Psoas muscle (tissue), 8 donors: ENCODE results near the gene LYPLA2. TPM values are rescaled to one million over a fixed set of nuclear protein-coding genes. Genes with fewer than 3 reads are reported as not detected.

Experiments
- ATAC-seq, 4 donors: fragments of 200-7000 bp; cut with Tn5 transposase; one replicate each; pipeline ENCODE4 v1.9.1; 2020; ENCODE audit warnings: moderate library complexity in 3 of 4, mild to moderate bottlenecking in 2 of 4
- DNase-seq, 2 donors: peaks; one replicate each; pipeline ENCODE4 v3.0.0-alpha.2; 2020
- H3K27ac ChIP-seq: fragments of 200-600 bp; one replicate; pipeline ENCODE4 v1.8.0; 2022
- H3K27me3 ChIP-seq, 3 donors: fragments of 200-600 bp in 1 of 3; one replicate each; pipeline versions ENCODE4 v1.6.1 to v1.8.0; 2013 to 2022; ENCODE audit warnings: low read length in 2 of 3, mild to moderate bottlenecking in 2 of 3, moderate library complexity in 1 of 3; ENCODE audit not compliant: insufficient read depth in 3 of 3
- H3K36me3 ChIP-seq, 2 donors: fragments of 200-600 bp in 1 of 2; one replicate each; pipeline versions ENCODE4 v1.6.1 to v1.8.0; 2013 to 2022; ENCODE audit warnings: low read depth in 1 of 2, mild to moderate bottlenecking in 1 of 2, moderate library complexity in 1 of 2; ENCODE audit not compliant: insufficient read depth in 1 of 2
- H3K4me1 ChIP-seq: fragments of 200-600 bp; one replicate; pipeline ENCODE4 v1.8.0; 2022
- H3K4me3 ChIP-seq: fragments of 200-600 bp; one replicate; pipeline ENCODE4 v1.8.0; 2022; ENCODE audit warnings: mild to moderate bottlenecking
- H3K9me3 ChIP-seq: fragments of 200-600 bp; one replicate; pipeline ENCODE4 v1.8.0; 2022
- WGBS, 3 donors: extraction: QIAGEN DNeasy Blood & Tissue Kit; methylation state at CpG; one replicate each; pipeline versions ENCODE4 v1.1.6 to v1.1.7; 2013; 5-methylcytosine and 5-hydroxymethylcytosine counted together
- intact Hi-C, 2 donors: fragments of 100-400 bp; cut with DNase I; formaldehyde crosslinking; loops; one replicate each; pipeline versions ENCODE4 v1.11.0 to v1.14.2; 2022
- polyA plus RNA-seq, 3 donors: library from polyadenylated mRNA; stranded (reverse); fragments of 200-250 nt; gene quantifications; one replicate each; pipeline ENCODE4 v1.2.3, GENCODE V29; 2013
- total RNA-seq, 4 donors: library from RNA; stranded (reverse); fragmentation: NEBNext Ultra II Directional in 2 of 4; extraction: Animal tissue kit (Norgen Biotek cat#: 25700) in 2 of 4; gene quantifications; one replicate each; pipeline versions ENCODE4 v1.2.1 to v1.2.4, GENCODE V29; 2021 to 2023
- TF ChIP-seq, protein P1 (sequence below): fragments of 200-600 bp; IDR thresholded peaks from one replicate; pipeline ENCODE4 v1.8.0; 2022; ENCODE audit warnings: antibody characterized with exemption
- donor health status: healthy with polysubstance abuse.
- donor health status: DM: no; HTN: no; CAD: no; lungs with moderate emphysema.
- donor health status: Bipolar disorder and iron deficiency.
- donor health status: healthy.
- donor health status: DM: yes; HTN: yes; CAD: no.
- donor health status: DM: no; HTN: no; CAD: no.
- donor health status: DM: no; HTN: no; CAD: no.
- donor health status: DM: yes; HTN: yes; CAD: no.

LYPLA2 gene
- total and polyA plus RNA-seq, 7 donors = 24.0 to 97.6 (median 35.2) TPM

DNA sequence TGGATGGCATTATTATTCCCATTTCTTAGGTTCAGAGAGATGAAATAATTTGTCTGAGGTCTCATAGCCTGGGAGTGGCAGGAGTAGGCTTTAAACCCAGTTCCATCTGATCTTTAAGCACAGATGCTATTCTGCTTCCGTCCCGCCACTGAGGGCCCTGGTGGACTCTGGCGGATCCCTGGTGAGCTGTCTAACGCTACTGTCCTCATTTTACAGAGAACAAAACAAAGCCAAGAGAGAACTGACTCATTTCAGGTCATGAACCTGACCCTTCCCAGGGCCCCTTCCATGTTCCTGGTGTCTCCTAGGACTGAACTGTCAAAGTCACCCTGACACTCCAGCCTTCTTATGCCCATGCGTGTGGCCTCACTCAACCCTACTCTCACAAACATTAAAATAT, 12.7 kb downstream of the LYPLA2 start:
- intact Hi-C loops = loop anchor here in 1 of 2 donors (2.0 kb wide), 1 partner anchor 53 kb away; no protein-coding TSS in a partner anchor
- Histone ChIP-seq H3K4me3 (no peak overlapping the region), H3K4me1 (peaks cover 13% of the 10 kb centered on the region), H3K27ac (no peak overlapping the region), H3K27me3 (no peaks in the 10 kb centered on the region), H3K9me3 (no peaks in the 10 kb centered on the region), H3K36me3 (peaks cover 0 to 56% of the 10 kb centered on the region in 2 donors)
- ATAC-seq (no peak), DNase-seq (no peak)
- WGBS, 3 donors = 87 to 90% (median 89%) methylated on average over 5 of the region's 5 CpGs
- TF ChIP-seq, protein P1, sequence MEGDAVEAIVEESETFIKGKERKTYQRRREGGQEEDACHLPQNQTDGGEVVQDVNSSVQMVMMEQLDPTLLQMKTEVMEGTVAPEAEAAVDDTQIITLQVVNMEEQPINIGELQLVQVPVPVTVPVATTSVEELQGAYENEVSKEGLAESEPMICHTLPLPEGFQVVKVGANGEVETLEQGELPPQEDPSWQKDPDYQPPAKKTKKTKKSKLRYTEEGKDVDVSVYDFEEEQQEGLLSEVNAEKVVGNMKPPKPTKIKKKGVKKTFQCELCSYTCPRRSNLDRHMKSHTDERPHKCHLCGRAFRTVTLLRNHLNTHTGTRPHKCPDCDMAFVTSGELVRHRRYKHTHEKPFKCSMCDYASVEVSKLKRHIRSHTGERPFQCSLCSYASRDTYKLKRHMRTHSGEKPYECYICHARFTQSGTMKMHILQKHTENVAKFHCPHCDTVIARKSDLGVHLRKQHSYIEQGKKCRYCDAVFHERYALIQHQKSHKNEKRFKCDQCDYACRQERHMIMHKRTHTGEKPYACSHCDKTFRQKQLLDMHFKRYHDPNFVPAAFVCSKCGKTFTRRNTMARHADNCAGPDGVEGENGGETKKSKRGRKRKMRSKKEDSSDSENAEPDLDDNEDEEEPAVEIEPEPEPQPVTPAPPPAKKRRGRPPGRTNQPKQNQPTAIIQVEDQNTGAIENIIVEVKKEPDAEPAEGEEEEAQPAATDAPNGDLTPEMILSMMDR = no peak

DNA sequence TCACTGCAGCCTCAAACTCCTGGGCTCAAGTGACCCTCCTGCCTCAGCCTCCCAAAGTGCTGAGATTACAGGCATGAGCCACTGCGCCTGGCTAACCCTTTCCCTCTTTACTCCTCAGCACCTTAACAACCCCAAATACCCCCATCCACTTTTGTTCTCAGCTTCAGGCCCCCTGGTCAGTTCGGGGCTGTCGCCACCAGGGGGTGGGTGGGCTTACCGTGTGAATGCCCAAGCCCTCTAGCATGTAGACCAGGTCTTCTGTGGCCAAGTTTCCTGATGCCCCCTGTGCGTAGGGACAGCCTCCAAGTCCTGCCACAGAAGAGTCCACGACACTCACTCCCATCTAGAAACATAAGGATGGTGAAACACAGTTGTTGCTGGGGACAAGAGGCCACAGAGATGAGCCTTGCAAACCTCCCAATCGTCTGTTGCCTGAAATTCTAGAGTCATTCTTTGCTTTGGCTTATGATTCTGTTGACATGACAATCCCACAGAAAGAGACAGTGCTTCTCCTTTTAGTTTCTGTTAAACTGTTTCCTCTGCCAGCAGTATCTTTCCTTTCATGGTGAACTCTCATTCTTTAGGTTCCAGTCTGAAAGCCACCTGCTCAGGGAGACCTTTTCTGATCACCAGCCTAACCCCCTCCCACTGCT, 13.4 kb downstream of the LYPLA2 start:
- DNase-seq (no peak), ATAC-seq (no peak)
- Histone ChIP-seq H3K36me3 (peaks cover 0 to 56% of the 10 kb centered on the region in 2 donors), H3K27me3 (no peaks in the 10 kb centered on the region), H3K4me1 (peaks cover 7% of the 10 kb centered on the region), H3K27ac (no peak overlapping the region), H3K4me3 (no peak overlapping the region), H3K9me3 (no peaks in the 10 kb centered on the region)
- intact Hi-C loops = loop anchor here in 1 of 2 donors (2.0 kb wide), 1 partner anchor 52 kb away; no protein-coding TSS in a partner anchor
- 67 to 76% (median 69%) methylated on average over 7 of the region's 7 CpGs for WGBS, 3 donors
- TF ChIP-seq, protein P1 = no peak

- intact Hi-C loops = loop anchor here in 1 of 2 donors (2.0 kb wide), 1 partner anchor 52 kb away; no protein-coding TSS in a partner anchor
- 94 to 98% (median 98%) methylated on average over 2 of the region's 2 CpGs for WGBS, 3 donors
- H3K9me3 ChIP-seq = no peaks in the 10 kb centered on the region
- H3K36me3 ChIP-seq = peaks cover 0 to 56% of the 10 kb centered on the region in 2 donors
- H3K4me1 ChIP-seq = no peaks in the 10 kb centered on the region
- no peak overlapping the region for H3K27ac ChIP-seq
- no peaks in the 10 kb centered on the region for H3K27me3 ChIP-seq
- TF ChIP-seq, protein P1 = no peak
- DNase-seq = no peak
- no peak overlapping the region for H3K4me3 ChIP-seq
- no peak for ATAC-seq
These were observed 14.1 kb downstream of the LYPLA2 start for GRCh38 chr1:23805025-23805424.

GRCh38 chr1:23806280-23806679, 15.3 kb downstream of the LYPLA2 start:
- H3K27me3 ChIP-seq = no peaks in the 10 kb centered on the region
- peaks cover 0 to 56% of the 10 kb centered on the region in 2 donors for H3K36me3 ChIP-seq
- TF ChIP-seq, protein P1 = no peak
- no peaks in the 10 kb centered on the region for H3K4me1 ChIP-seq
- intact Hi-C loops = no loop called here
- 79 to 88% (median 87%) methylated on average over 6 of the region's 6 CpGs for WGBS, 3 donors
- H3K4me3 ChIP-seq = no peak overlapping the region
- DNase-seq (no peak), ATAC-seq (no peak)
- no peaks in the 10 kb centered on the region for H3K9me3 ChIP-seq
- H3K27ac ChIP-seq = no peak overlapping the region
